Medulla oblongata (tissue), 1 donor: Measurements from ENCODE around the gene GTPBP10.
"Not testable (repeated sequence)": the region's sequence is repeated elsewhere in the genome, so short reads cannot be mapped to it uniquely, and the experiment has no call there.

Experiments used
- DNase-seq: peaks from one replicate; pipeline ENCODE4 v3.0.0-alpha.2; 2015; ENCODE audit errors: extremely low spot score

Gene GTPBP10, protein sequence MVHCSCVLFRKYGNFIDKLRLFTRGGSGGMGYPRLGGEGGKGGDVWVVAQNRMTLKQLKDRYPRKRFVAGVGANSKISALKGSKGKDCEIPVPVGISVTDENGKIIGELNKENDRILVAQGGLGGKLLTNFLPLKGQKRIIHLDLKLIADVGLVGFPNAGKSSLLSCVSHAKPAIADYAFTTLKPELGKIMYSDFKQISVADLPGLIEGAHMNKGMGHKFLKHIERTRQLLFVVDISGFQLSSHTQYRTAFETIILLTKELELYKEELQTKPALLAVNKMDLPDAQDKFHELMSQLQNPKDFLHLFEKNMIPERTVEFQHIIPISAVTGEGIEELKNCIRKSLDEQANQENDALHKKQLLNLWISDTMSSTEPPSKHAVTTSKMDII

GRCh38 chr7:90346336-90347125, at the start of gene GTPBP10:
Gene GTPBP10, plus strand, starts transcription at chr7:90346716. Its CDS starts 26 bp downstream, at chr7:90346742.
- DNase-seq = peak; percentile 96

DNA sequence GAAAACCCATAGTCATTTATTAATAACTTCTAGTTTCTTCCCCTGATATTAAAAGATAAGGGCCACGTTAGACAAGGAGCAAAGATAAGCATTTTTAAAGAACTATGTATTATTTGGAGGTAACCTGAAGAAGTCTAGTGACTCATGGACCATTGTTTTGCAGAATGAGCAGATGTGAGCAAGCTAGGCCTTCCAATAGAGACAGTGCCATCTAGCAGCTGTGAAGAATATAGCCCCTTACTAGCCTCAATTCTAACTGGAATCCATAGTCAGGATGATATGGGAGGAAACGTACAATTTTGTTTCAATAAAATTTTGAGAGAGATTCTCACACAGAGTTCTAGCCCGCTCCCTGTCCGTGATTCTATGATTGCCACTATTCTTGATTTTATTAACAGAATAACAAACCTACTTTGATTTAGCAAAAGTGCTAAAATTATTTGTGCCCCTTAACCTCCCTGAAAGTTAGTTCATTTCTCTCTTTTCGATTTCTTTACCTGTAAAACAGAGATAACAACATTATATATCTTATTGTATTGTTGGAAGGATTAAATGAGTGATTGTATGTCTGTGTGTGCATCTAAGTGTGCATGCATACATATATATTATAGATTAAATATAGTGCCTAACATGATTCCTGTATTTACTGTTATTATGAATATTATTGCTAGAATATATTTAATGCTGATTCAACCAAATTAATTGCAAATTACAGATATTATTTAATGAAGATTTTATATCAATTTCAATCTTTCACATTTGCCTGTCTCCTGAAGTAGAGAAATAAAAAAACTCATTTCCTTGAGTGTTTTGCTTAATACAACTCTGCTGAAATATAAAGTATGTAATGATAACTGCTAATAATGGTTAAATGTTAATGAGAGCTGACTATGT, 48.1 kb upstream of the GTPBP10 start:
- peak; percentile 38 for DNase-seq

- DNase-seq = no peak
Observed at GRCh38 chr7:90303241-90303640, 43.3 kb upstream of the GTPBP10 start.

GRCh38 chr7:90309872-90310271, 36.6 kb upstream of the GTPBP10 start:
- DNase-seq = no peak

GRCh38 chr7:90311175-90311574, 35.3 kb upstream of the GTPBP10 start:
- no peak for DNase-seq

DNA sequence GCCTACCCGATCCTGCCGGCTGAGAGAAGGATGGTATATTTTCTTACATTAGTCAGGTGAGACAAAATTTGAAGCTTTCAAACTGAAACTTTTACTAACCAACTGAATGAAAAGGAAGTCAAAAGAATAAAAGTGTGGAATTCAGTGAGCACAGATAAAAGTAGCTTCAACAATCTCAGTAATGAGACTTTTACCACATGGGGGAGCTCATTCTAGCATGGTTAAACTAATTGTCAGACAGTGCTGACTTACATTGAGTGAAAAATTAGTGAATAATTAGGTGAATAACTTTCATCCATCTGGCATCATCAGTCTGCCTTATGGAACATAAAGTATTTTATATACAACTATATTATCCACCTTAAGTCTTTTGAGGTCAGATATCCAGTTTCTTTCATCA, 33.8 kb upstream of the GTPBP10 start:
- peak; percentile 21 for DNase-seq

DNA sequence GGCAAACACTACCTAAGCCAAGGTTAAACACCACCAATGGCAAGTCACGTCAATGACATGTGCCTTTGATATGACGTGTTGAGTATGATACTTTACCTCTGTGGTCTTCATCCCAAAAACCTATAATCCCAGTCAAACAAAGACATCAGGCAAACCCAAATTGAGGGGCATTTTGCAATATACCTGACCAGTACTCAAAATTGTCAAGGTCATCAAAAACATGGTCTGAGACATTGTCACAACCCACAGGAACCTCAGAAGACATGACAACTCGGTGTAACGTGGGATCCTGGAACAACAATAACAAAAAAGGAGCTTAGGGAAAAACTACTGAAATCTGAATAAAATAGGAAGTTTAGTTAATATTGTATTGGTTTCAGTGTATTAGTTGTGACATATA, 32.6 kb upstream of the GTPBP10 start:
- no peak for DNase-seq

GRCh38 chr7:90320014-90320413, 26.5 kb upstream of the GTPBP10 start:
- no peak for DNase-seq

DNA sequence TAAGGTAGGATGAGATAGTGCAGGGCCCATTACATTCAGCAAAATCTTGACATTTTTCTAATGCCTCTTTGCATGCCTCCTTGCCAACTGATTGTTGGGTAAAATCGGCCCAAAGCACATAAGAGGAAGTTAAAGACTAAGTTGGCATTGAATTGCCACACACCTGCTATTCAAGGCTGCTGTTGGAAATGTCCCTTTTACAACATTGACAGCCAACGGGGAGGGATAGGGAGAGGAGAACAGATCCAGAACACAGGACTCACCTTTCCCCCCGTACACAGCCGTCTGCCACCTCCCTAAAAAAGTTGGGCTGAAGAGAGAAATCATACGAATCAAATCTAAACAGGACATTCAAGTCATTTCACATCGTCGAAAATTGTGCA, 26.1 kb upstream of the GTPBP10 start:
- DNase-seq = no peak

DNA sequence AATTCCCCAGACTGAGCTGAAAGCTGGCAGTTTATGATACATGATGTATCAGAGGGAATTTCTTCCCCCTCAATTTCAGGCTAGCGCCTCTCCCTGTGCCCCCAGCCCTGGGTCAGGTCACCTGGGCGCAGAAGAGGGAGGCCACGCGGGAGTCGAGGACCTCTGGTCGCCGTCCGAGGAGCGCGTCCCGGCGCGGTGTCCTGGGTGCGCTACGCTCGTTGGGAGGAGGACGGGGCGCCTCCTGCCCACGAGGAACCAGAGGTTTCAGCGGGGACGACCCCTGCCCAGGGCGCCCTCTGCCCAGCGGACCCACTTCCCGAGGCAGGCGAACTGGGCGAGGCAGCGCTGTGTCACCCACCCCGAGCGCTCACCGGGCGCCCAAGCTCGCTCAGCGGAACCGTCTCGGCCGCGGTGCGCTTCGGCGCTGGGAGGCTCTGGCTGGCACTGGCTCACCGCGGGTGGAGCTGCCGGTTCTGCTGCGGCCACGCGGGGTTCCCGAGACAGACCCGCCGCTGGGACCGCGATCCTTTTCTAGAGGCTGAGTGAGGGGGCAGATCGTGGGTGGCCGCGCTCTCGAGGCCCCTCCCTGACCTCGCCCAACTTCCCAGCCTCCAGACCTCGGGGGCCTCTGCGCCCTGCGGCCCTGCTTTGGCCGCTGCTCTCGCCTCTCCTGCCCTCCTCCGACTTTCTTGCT, 25.6 kb upstream of the GTPBP10 start, which contains the start of gene FAM237B:
Gene FAM237B, minus strand, starts transcription at position 504 of the 694 bp plus-strand sequence. CDS start 1,556 bp downstream, outside the sequence.
- no peak for DNase-seq

DNA sequence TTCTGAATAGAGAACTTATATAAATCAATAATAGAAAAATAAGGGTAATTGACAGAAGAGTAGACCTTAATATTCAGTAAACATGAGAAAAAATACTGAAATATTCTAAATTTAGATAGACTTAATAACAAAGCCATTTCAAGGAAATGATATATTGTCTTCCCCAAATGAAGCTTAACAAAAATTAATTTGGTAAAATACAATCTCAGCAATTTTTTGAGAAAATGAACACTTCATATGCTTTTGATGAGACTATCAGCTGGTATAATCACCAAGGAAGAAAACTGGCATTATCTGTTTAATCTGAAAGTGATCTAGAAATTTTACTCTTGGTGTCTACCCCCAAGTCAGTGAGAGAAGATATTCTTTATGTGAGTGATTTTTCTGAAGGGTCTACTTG, 23.7 kb upstream of the GTPBP10 start:
- no peak for DNase-seq

DNA sequence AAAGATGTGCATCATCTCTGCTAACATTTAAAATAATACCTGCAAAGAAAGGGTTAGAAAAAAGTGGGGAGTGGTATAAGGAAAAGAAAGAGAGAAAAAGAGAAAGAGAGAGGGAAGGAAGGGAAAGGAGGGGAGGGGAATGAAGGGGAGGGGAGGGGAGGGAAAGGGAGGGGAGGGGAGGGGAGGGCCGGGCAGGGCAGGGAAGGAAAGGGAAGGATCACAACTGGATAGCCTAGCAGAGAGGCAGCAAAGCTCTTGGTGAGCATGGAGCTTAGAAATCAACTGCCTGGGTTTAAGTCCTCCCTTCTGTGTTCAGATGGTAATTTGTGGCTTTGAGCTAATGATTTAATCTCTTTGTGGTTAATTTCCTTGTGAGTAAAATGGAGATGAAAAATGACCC, 20.0 kb upstream of the GTPBP10 start:
- DNase-seq = no peak

DNA sequence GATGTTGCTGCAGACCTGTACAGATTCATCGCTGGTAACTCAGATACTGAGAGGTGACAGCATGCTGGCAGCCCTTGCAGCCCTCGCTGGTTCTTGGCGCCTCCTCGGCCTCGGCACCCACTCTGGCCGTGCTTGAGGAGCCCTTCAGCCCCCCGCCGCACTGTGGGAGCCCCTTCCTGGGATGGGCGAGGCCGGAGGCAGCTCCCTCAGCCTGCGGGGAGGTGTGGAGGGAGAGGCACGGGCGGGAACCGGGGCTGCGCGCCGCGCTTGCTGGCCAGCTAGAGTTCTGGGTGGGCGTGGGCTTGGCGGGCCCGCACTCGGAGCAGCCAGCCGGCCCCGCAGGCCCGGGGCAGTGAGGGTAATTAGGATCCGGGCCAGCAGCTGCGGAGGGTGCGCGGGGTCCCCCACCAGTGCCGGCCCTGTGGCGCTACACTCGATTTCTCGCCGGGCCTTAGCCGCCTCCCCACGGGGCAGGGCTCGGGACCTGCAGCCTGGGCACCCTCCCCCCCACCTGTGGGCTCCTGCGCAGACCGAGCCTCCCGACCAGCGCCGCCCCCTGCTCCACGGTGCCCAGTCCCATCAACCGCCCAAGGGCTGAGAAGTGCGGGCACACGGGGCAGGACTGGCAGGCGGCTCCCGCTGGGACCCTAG, 12.2 kb upstream of the GTPBP10 start:
- no peak for DNase-seq

DNA sequence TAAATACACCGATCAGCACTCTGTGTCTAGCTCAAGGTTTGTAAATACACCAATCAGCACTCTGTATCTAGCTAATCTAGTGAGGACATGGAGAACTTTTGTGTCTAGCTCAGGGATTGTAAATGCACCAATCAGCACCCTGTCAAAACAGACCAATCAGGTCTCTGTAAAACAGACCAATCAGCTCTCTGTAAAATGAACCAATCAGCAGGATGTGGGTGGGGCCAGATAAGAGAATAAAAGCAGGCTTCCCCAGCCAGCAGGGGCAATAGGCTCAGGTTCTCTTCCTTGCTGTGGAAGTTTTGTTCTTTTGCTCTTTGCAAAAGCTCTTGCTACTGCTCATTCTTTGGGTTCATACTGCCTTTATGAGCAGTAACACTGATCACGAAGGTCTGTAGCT, 11.6 kb upstream of the GTPBP10 start:
- not testable (repeated sequence) for DNase-seq

DNA sequence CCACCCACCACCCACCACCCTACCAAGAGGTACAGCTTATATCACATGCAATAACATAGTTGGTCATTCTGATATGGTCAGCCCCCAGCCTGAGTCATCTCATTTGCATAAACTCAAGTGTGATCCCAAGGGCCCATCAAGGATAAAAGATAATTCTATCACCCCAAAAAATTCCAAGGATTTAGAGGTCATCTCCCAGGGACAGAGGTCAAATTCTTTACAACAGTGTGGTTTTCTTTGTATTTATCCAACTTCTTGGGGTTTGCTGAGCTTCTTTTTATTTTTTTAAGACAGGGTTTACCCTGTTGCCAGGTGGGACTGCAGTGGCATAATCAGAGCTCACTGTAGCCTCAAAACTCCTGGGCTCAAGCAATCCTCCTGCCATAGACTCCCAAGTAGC, 9.4 kb upstream of the GTPBP10 start:
- no peak for DNase-seq

DNA sequence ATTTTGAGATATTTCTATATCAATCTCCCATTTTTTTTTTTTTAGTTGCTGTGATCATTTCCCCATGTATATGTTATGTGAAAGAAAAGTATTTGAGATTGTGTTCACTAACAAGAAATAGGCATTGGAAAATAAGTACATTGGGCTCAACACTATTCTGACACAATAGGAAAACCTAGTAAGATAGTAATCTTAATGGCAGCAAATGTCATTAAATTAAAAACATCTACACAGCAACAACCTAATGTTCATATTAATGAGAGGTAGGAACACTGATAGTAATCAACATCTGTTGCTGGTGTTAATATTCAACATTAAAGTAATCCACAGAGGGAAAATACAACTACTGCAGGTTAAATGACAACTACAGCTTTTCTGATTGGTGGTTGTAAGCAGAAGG, 1.5 kb upstream of the GTPBP10 start:
- DNase-seq = no peak

GRCh38 chr7:90345595-90346335, 751 bp upstream of the GTPBP10 start:
- peak; percentile 43 for DNase-seq

DNA sequence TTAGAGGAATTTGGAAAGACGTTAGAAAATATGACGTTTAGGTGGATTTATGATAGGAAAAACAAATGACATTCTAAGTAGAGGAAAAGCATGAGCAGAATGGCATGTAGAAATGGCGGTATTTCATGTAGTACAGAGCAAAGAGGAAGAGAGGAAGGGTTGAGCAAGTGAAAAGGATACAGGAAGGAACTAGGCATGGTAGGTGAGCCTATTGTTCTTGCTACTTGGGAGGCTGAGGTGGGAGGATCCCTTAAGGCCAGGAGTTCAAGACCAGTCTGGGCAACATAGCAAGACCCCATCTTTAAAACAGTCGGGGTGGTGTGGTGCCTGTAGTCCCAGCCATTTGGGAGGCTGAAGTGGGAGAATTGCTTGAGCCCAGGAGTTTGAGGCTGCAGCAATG, 1.2 kb downstream of the GTPBP10 start:
- DNase-seq = no peak

- DNase-seq = no peak
Observed at GRCh38 chr7:90349305-90349704, 2.8 kb downstream of the GTPBP10 start.

DNA sequence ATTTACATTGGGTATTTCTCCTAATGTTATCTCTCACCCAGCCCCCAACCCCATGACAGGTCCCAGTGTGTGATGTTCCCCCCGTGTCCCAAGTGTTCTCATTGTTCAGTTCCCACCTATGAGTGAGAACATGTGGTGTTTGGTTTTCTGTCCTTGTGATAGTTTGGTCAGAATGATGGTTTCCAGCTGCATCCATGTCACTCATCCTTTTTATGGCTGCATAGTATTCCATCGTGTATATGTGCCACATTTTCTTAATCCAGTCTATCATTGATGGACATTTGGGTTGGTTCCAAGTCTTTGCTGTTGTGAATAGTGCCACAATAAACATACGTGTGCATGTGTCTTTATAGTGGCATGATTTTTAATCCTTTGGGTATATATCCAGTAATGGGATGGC, 3.5 kb downstream of the GTPBP10 start:
- DNase-seq = not testable (repeated sequence)
